Measurements from ENCODE around the gene DTNBP1. TPM values are rescaled to one million over a fixed set of nuclear protein-coding genes. Genes with fewer than 3 reads are reported as not detected.

DTNBP1 gene
- total RNA-seq, 4 donors from 2014 or later = 5.2 to 14.7 (median 7.5) TPM

- Histone ChIP-seq H3K4me3 (no peak overlapping the region), H3K36me3 (peaks cover 10 to 95% (median 14%) of the 10 kb centered on the region in 3 donors), H3K27me3 (no peaks in the 10 kb centered on the region), H3K27ac (peak overlapping the region in 2 of 4 donors; percentile 19 to 51), H3K9me3 (no peaks in the 10 kb centered on the region), H3K4me1 (peaks cover 10 to 50% (median 10%) of the 10 kb centered on the region in 3 donors)
- intact Hi-C loops (cut with DNase I) = no loop called here
- DNase-seq = no peak
- WGBS, 2 donors = 83 to 86% methylated on average over 17 to 19 of the region's 20 CpGs
- no peak for TF ChIP-seq CTCF (IDR thresholded peaks at IDR 0.05)
- no peak for TF ChIP-seq POLR2A (IDR thresholded peaks at IDR 0.05)
Observed at GRCh38 chr6:15502446-15503345, 160.1 kb downstream of the DTNBP1 start.

GRCh38 chr6:15501826-15502445, 160.9 kb downstream of the DTNBP1 start:
- intact Hi-C loops (cut with DNase I) = no loop called here
- TF ChIP-seq POLR2A (IDR thresholded peaks at IDR 0.05) (no peak), CTCF (IDR thresholded peaks at IDR 0.05) (no peak)
- WGBS, 2 donors = 69% methylated on average over 7 to 13 of the region's 19 CpGs
- Histone ChIP-seq H3K4me3 (no peak overlapping the region), H3K36me3 (peaks cover 12 to 95% (median 13%) of the 10 kb centered on the region in 3 donors), H3K27ac (peak overlapping the region in 2 of 4 donors; percentile 19 to 51), H3K27me3 (no peaks in the 10 kb centered on the region), H3K9me3 (no peaks in the 10 kb centered on the region), H3K4me1 (peaks cover 10 to 50% (median 10%) of the 10 kb centered on the region in 3 donors)
- DNase-seq = no peak

- Histone ChIP-seq H3K27ac (no peak overlapping the region), H3K27me3 (no peaks in the 10 kb centered on the region), H3K36me3 (peaks cover 16 to 95% (median 20%) of the 10 kb centered on the region in 3 donors), H3K9me3 (no peaks in the 10 kb centered on the region), H3K4me1 (peaks cover 10 to 48% (median 10%) of the 10 kb centered on the region in 3 donors), H3K4me3 (no peak overlapping the region)
- TF ChIP-seq POLR2A (IDR thresholded peaks at IDR 0.05) = no peak
- TF ChIP-seq CTCF (IDR thresholded peaks at IDR 0.05) = no peak
- 84 to 86% methylated on average over 15 to 24 of the region's 38 CpGs for WGBS, 2 donors
- intact Hi-C loops (cut with DNase I) = no loop called here
- DNase-seq = no peak
Observed at GRCh38 chr6:15500901-15501825, 161.7 kb downstream of the DTNBP1 start.

GRCh38 chr6:15500078-15500740, 162.6 kb downstream of the DTNBP1 start:
- Histone ChIP-seq H3K4me3 (no peak overlapping the region), H3K36me3 (peaks cover 20 to 94% (median 22%) of the 10 kb centered on the region in 3 donors), H3K27ac (no peak overlapping the region), H3K4me1 (peaks cover 1 to 47% (median 7%) of the 10 kb centered on the region in 3 donors), H3K9me3 (no peaks in the 10 kb centered on the region), H3K27me3 (no peaks in the 10 kb centered on the region)
- intact Hi-C loops (cut with DNase I) = no loop called here
- TF ChIP-seq POLR2A (IDR thresholded peaks at IDR 0.05) = no peak
- TF ChIP-seq CTCF (IDR thresholded peaks at IDR 0.05) = no peak
- 89 to 93% methylated on average over 7 to 16 of the region's 16 CpGs for WGBS, 2 donors
- DNase-seq = no peak

Data from esophagus squamous epithelium (tissue), 5 donors.